Right lobe of liver (tissue), 4 donors: ENCODE measurements around the gene TBXAS1.

Source experiments
- CTCF ChIP-seq, 4 donors: fragments of 200-600 bp in 3 of 4; fragments of 450-650 bp in 1 of 4; IDR thresholded peaks; one replicate each; pipeline versions ENCODE4 v1.5.1 to v1.8.0; 2016 to 2022; ENCODE audit warnings: antibody characterized with exemption in 4 of 4, mild to moderate bottlenecking in 2 of 4
- POLR2A ChIP-seq: fragments of 450-650 bp; IDR thresholded peaks from one replicate; pipeline ENCODE4 v1.6.1; 2017; ENCODE audit warnings: antibody characterized with exemption, mild to moderate bottlenecking
- donor health status: DM: no; HTN: no; CAD: no.
- donor health status: DM: no; HTN: no; CAD: no.
- donor health status: DM: no; HTN: yes; CAD: no.

GRCh38 chr7:139889186-139889871 is 60.3 kb downstream of the TBXAS1 start:
- no peak for TF ChIP-seq CTCF (IDR thresholded peaks at IDR 0.05)
- no peak for TF ChIP-seq POLR2A
